Skeletal muscle satellite cell (primary cell): ENCODE measurements around the gene IFIT3.

Source experiments
- H3K27me3 ChIP-seq: 2 replicates; pipeline ENCODE4 v1.7.0; 2013; ENCODE audit warnings: low read length; ENCODE audit not compliant: control insufficient read depth, insufficient read depth
- H3K36me3 ChIP-seq: 2 replicates; pipeline ENCODE4 v1.7.0; 2013; ENCODE audit warnings: mild to moderate bottlenecking, control low read depth, low read length; ENCODE audit not compliant: insufficient read depth
- H3K4me1 ChIP-seq: 2 replicates; pipeline ENCODE4 v1.7.0; 2013; ENCODE audit warnings: low read length; ENCODE audit not compliant: control insufficient read depth, insufficient read depth
- H3K4me2 ChIP-seq: 2 replicates; pipeline ENCODE4 v1.7.0; 2013; ENCODE audit warnings: mild to moderate bottlenecking, low read length
- H3K4me3 ChIP-seq: 2 replicates; pipeline ENCODE4 v1.7.0; 2013; ENCODE audit warnings: low read length
- H3K9ac ChIP-seq: 2 replicates; pipeline ENCODE4 v1.7.0; 2013; ENCODE audit warnings: mild to moderate bottlenecking, low read depth, low read length, moderate library complexity
- H3K9me3 ChIP-seq: replicated peaks from 2 replicates; pipeline ENCODE4 v1.7.0; 2013; ENCODE audit warnings: mild to moderate bottlenecking, control low read depth, low read length

The IFIT3 gene

GRCh38 chr10:89294721-89295239, 33.0 kb upstream of the IFIT3 start:
- Histone ChIP-seq H3K4me1 (peaks cover 13% of the 10 kb centered on the region), H3K9me3 (no peaks in the 10 kb centered on the region), H3K4me2 (no peak overlapping the region), H3K27me3 (no peaks in the 10 kb centered on the region), H3K36me3 (no peaks in the 10 kb centered on the region), H3K9ac (no peak overlapping the region), H3K4me3 (no peak overlapping the region)

- Histone ChIP-seq H3K27me3 (no peaks in the 10 kb centered on the region), H3K36me3 (no peaks in the 10 kb centered on the region), H3K9me3 (no peaks in the 10 kb centered on the region), H3K4me3 (no peak overlapping the region), H3K4me2 (peak overlapping the region; percentile 17), H3K4me1 (peaks cover 13% of the 10 kb centered on the region), H3K9ac (peak overlapping the region; percentile 17)
These were observed 32.2 kb upstream of the IFIT3 start for GRCh38 chr10:89295597-89295996.

- Histone ChIP-seq H3K27me3 (no peaks in the 10 kb centered on the region), H3K36me3 (no peaks in the 10 kb centered on the region), H3K4me3 (no peak overlapping the region), H3K9ac (peak overlapping the region; percentile 17), H3K4me2 (peak overlapping the region; percentile 22), H3K4me1 (peaks cover 17% of the 10 kb centered on the region), H3K9me3 (no peaks in the 10 kb centered on the region)
These were observed 31.6 kb upstream of the IFIT3 start for GRCh38 chr10:89296220-89296648.

GRCh38 chr10:89297356-89297755, 30.4 kb upstream of the IFIT3 start:
- Histone ChIP-seq H3K36me3 (no peaks in the 10 kb centered on the region), H3K27me3 (no peaks in the 10 kb centered on the region), H3K4me3 (no peak overlapping the region), H3K9ac (no peak overlapping the region), H3K9me3 (no peaks in the 10 kb centered on the region), H3K4me1 (peaks cover 25% of the 10 kb centered on the region), H3K4me2 (no peak overlapping the region)

GRCh38 chr10:89297791-89298190, 30.0 kb upstream of the IFIT3 start:
- Histone ChIP-seq H3K4me1 (peaks cover 29% of the 10 kb centered on the region), H3K27me3 (no peaks in the 10 kb centered on the region), H3K36me3 (no peaks in the 10 kb centered on the region), H3K9ac (no peak overlapping the region), H3K4me2 (no peak overlapping the region), H3K4me3 (no peak overlapping the region), H3K9me3 (no peaks in the 10 kb centered on the region)

- Histone ChIP-seq H3K4me2 (no peak overlapping the region), H3K9me3 (no peaks in the 10 kb centered on the region), H3K27me3 (no peaks in the 10 kb centered on the region), H3K9ac (no peak overlapping the region), H3K4me3 (no peak overlapping the region), H3K36me3 (no peaks in the 10 kb centered on the region), H3K4me1 (peaks cover 29% of the 10 kb centered on the region)
These were observed 28.8 kb upstream of the IFIT3 start for GRCh38 chr10:89299031-89299430.

- peak overlapping the region; percentile 70 for H3K4me3 ChIP-seq
- no peaks in the 10 kb centered on the region for H3K9me3 ChIP-seq
- H3K36me3 ChIP-seq = no peaks in the 10 kb centered on the region
- no peaks in the 10 kb centered on the region for H3K27me3 ChIP-seq
- peaks cover 20% of the 10 kb centered on the region for H3K4me1 ChIP-seq
- H3K4me2 ChIP-seq = peak overlapping the region; percentile 87
- peak overlapping the region; percentile 89 for H3K9ac ChIP-seq
These were observed 26.6 kb upstream of the IFIT3 start for GRCh38 chr10:89301232-89301631.

GRCh38 chr10:89301721-89302445, 25.9 kb upstream of the IFIT3 start, which contains the start of gene IFIT2:
IFIT2 (plus strand) TSS chr10:89302046; CDS start chr10:89302124, 78 bp downstream.
- Histone ChIP-seq H3K9ac (peak within 1 kb of the TSS; percentile 89), H3K27me3 (no peaks in the 10 kb centered on the region), H3K4me2 (peak within 1 kb of the TSS; percentile 87), H3K36me3 (no peaks in the 10 kb centered on the region), H3K9me3 (no peaks in the 10 kb centered on the region), H3K4me3 (peak within 1 kb of the TSS; percentile 70), H3K4me1 (peaks cover 16% of the 10 kb centered on the region)

- Histone ChIP-seq H3K36me3 (no peaks in the 10 kb centered on the region), H3K9me3 (no peaks in the 10 kb centered on the region), H3K9ac (peak overlapping the region; percentile 89), H3K4me2 (peak overlapping the region; percentile 87), H3K27me3 (no peaks in the 10 kb centered on the region), H3K4me3 (peak overlapping the region; percentile 70), H3K4me1 (peaks cover 16% of the 10 kb centered on the region)
These were observed 25.2 kb upstream of the IFIT3 start for GRCh38 chr10:89302625-89303024.

- Histone ChIP-seq H3K4me3 (no peak overlapping the region), H3K36me3 (no peaks in the 10 kb centered on the region), H3K9ac (peak overlapping the region; percentile 89), H3K9me3 (no peaks in the 10 kb centered on the region), H3K4me1 (peaks cover 16% of the 10 kb centered on the region), H3K27me3 (no peaks in the 10 kb centered on the region), H3K4me2 (peak overlapping the region; percentile 87)
These were observed 24.6 kb upstream of the IFIT3 start for GRCh38 chr10:89303161-89303560.

- Histone ChIP-seq H3K27me3 (no peaks in the 10 kb centered on the region), H3K4me3 (no peak overlapping the region), H3K4me1 (peaks cover 16% of the 10 kb centered on the region)
These were observed 23.8 kb upstream of the IFIT3 start for GRCh38 chr10:89304026-89304425.

GRCh38 chr10:89304446-89304845, 23.4 kb upstream of the IFIT3 start:
- H3K4me1 ChIP-seq = peaks cover 16% of the 10 kb centered on the region
- H3K9me3 ChIP-seq = no peaks in the 10 kb centered on the region
- no peaks in the 10 kb centered on the region for H3K27me3 ChIP-seq
- H3K36me3 ChIP-seq = no peaks in the 10 kb centered on the region
- H3K4me2 ChIP-seq = no peak overlapping the region
- H3K9ac ChIP-seq = no peak overlapping the region
- H3K4me3 ChIP-seq = no peak overlapping the region

More at GRCh38 chr10:89304026-89304425, 23.8 kb upstream of the IFIT3 start:
- Histone ChIP-seq H3K9ac (no peak overlapping the region), H3K4me2 (no peak overlapping the region), H3K36me3 (no peaks in the 10 kb centered on the region), H3K9me3 (no peaks in the 10 kb centered on the region)
